T1000 (cell line): ENCODE measurements around the gene LASP1.
A peak's percentile ranks its signal among the peaks of the same experiment; 100 is the strongest.
"Not testable (repeated sequence)": the region's sequence is repeated elsewhere in the genome, so short reads cannot be mapped to it uniquely, and the experiment has no call there.

Source experiments
- DNase-seq: peaks from one replicate; lab custom pipeline; 2025; ENCODE audit warnings: mixed read lengths; lab: John Stamatoyannopoulos, UW

Gene LASP1

GRCh38 chr17:38926293-38927070, 56.6 kb downstream of the LASP1 start:
- DNase-seq, result no peak

- DNase-seq, result not testable (repeated sequence)
Observed at GRCh38 chr17:38930782-38931181, 60.9 kb downstream of the LASP1 start.

DNA sequence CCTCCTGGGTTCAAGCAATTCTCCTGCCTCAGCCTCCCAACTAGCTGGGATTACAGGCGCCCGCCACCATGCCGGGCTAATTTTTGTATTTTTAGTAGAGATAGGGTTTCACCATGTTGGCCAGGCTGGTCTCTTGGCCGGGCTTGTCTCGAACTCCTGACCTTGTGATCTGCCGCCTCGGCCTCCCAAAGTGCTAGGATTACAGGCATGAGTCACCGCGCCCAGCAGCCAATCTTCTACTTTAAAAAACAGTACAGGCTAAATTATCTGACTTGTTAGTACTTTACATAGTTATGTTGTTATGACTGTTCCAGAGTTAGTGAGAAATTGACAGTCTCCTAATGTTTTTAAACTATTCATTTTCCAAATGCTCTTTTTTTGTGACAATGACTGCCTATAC, 64.1 kb downstream of the LASP1 start:
- not testable (repeated sequence) for DNase-seq

DNA sequence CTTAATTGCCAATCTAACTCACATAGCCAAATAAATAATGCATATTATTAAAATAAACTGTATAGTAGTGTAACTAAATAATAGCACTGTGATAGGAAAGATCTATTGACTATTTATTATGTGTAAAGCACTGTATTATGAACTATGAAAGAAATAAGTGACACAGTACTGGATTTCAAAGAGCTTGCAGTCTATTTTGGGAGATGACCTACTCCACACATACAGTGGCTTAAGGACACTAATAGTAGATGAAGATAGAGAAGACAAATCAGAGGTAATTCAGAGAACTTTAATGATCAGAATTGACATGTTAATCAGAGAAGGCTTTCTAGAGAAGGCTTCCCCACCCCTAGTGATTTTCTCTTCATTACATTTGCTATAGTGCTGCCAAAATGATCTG, 70.1 kb downstream of the LASP1 start:
- DNase-seq, result no peak

DNA sequence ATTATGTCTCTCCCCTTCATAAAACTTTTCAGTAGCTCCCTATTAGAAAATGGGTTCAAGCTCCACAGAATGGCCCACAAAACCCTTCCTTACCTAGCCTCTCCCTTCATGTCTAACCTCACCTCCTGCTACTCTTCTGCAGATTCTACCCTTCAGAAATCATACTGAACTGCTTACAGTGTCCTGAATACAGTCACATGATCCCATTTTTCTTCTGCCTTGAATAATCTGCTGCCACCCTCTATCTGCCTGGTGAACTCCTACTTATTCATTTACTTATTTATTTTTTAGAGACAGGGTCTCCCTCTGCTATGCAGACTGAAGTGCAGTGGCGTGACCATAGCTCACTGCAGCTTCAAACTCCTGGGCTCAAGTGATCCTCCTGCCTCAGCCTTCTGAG, 70.5 kb downstream of the LASP1 start:
- DNase-seq, result no peak

- DNase-seq, result no peak
Observed at GRCh38 chr17:38942696-38943334, 73.0 kb downstream of the LASP1 start.

- no peak for DNase-seq
Observed at GRCh38 chr17:38943607-38944006, 73.7 kb downstream of the LASP1 start.

- no peak for DNase-seq
Observed at GRCh38 chr17:38947189-38947588, 77.3 kb downstream of the LASP1 start.

- DNase-seq, result not testable (repeated sequence)
Observed at GRCh38 chr17:38953800-38954199, 83.9 kb downstream of the LASP1 start.

DNA sequence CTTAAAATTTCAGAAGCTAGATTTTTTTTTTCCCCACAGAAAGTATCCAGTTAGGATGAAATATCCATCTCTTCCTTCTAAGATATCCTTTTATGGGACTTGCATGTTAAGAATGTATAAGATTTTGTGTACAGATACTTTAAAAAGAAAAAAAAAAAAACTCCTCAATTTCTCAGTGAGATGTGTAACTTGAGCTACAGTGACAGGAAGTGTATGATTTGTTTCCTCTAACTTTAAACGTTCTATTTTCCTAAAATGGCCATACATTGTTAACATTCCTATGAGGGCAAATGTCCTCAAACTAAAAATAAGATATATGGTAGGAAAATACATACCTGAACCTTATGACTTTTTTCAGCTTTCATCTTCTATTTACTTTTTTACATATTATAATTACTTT, 88.5 kb downstream of the LASP1 start:
- DNase-seq, result no peak

- no peak for DNase-seq
Observed at GRCh38 chr17:38958756-38959155, 88.9 kb downstream of the LASP1 start.

GRCh38 chr17:38959508-38959907, 89.7 kb downstream of the LASP1 start:
- no peak for DNase-seq

GRCh38 chr17:38960402-38960801, 90.5 kb downstream of the LASP1 start:
- no peak for DNase-seq

- DNase-seq, result no peak
Observed at GRCh38 chr17:38961413-38961812, 91.6 kb downstream of the LASP1 start.

GRCh38 chr17:38967290-38967738, 97.5 kb downstream of the LASP1 start, which contains the start of gene FBXO47:
TSS of gene FBXO47 (minus strand) at chr17:38967403. CDS start at chr17:38963025, 4,378 bp downstream.
- peak; percentile 69 for DNase-seq

DNA sequence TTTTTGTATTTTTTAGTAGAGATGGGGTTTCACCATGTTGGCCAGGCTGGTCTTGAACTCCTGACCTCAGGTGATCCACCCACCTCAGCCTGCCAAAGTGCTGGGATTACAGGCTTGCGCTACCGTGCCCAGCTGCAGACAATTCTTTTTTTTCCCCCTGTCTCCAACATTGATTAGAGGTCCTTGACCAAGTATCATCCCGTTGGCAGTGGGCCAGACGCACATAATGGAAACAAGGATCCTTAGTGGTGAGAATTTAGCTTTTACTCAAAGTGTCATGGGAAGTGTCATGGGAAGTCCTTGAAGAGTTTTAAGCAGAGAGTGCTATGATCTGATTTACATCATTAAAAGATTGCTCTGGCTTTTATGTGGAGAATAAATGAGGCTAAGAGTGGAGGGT, 99.4 kb downstream of the LASP1 start:
- DNase-seq, result no peak

- DNase-seq, result no peak
Observed at GRCh38 chr17:38970128-38970527, 100.3 kb downstream of the LASP1 start.

DNA sequence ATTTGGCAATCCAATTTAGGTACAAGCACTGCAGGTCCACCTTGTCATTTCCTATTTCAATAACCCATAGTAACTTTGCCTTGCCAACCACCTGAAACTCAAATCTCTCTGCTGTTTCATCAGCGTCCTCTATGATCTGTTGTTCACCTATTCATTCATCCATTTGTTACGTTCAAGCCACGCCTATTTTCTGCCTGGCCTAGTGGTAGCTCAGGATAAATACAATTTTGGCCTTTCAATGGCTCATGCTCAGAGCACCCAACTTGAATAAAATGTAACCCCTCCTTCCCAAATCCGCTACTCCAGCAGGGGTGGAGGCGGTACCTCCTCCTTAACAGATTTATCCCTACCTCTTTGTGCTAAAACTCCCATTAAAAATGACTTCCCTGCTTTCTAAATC, 100.9 kb downstream of the LASP1 start:
- DNase-seq, result no peak
